Suprapubic skin (tissue), 4 donors: ENCODE data around the gene POU2AF3.

Source experiments
- CTCF ChIP-seq, 2 donors: fragments of 200-600 bp in 1 of 2; fragments of 450-650 bp in 1 of 2; sonication (generic) in 1 of 2; IDR thresholded peaks; one replicate each; pipeline ENCODE4 v1.5.1; 2016 to 2019; ENCODE audit warnings: antibody characterized with exemption in 2 of 2, mild to moderate bottlenecking in 1 of 2, moderate library complexity in 1 of 2
- EP300 ChIP-seq: sonication (generic); formaldehyde crosslinking; IDR thresholded peaks from one replicate; pipeline ENCODE4 v1.6.1; 2017; ENCODE audit warnings: antibody characterized with exemption
- POLR2A ChIP-seq, 2 donors: fragments of 450-650 bp; IDR thresholded peaks; one replicate each; pipeline ENCODE4 v1.6.1; 2017; ENCODE audit warnings: antibody characterized with exemption in 2 of 2, mild to moderate bottlenecking in 2 of 2, moderate library complexity in 2 of 2
- POLR2AphosphoS5 ChIP-seq, 3 donors: sonication (generic); formaldehyde crosslinking; IDR thresholded peaks; one replicate each; pipeline ENCODE4 v1.6.1; 2017; ENCODE audit warnings: antibody characterized with exemption in 3 of 3

GRCh38 chr11:111352935-111353710 is 54.8 kb downstream of the POU2AF3 start:
- TF ChIP-seq EP300 = no peak
- no peak for TF ChIP-seq CTCF (IDR thresholded peaks at IDR 0.05)
- no peak for TF ChIP-seq POLR2AphosphoS5 (IDR thresholded peaks at IDR 0.05)
- TF ChIP-seq POLR2A (IDR thresholded peaks at IDR 0.05) = no peak
